ENCODE measurements around the gene CCDC102B.
"Not testable (repeated sequence)": the region's sequence is repeated elsewhere in the genome, so short reads cannot be mapped to it uniquely, and the experiment has no call there.

CCDC102B gene

DNA sequence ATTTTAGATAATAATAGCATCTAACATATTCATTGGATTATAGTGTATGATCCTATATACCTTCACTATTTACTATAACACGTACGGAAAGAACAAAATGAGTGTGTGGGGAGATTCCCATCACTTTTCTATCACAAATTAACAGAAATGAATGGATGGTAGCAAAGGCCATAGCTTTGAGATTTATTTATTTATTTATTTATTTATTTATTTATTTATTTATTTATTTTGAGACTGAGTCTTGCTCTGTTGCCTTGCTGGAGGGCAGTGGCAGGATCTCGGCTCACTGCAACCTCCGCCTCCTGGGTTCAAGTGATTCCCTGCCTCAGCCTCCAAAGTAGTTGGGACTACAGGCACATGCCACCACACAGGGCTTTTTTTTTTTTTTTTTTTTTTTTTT, 208.3 kb downstream of the CCDC102B start:
- H3K4me1 ChIP-seq (ENCODE audit: control insufficient read depth, insufficient read depth, low read length); H3K9me3 ChIP-seq (ENCODE audit: control insufficient read depth, insufficient read depth, low read depth, low read length); H3K27ac ChIP-seq (ENCODE audit: low read depth, low read length); H3K9ac ChIP-seq (ENCODE audit: low read length); H3K36me3 ChIP-seq (ENCODE audit: control insufficient read depth, insufficient read depth, low read length); H3K4me3 ChIP-seq (ENCODE audit: low read depth, low read length); H3K27me3 ChIP-seq (ENCODE audit: control insufficient read depth, insufficient read depth, low read length): not testable (repeated sequence)

- Histone ChIP-seq H3K27ac (ENCODE audit: low read depth, low read length) (no peak overlapping the region), H3K9ac (ENCODE audit: low read length) (no peak overlapping the region)
These were observed 210.7 kb downstream of the CCDC102B start for GRCh38 chr18:69008538-69008937.

DNA sequence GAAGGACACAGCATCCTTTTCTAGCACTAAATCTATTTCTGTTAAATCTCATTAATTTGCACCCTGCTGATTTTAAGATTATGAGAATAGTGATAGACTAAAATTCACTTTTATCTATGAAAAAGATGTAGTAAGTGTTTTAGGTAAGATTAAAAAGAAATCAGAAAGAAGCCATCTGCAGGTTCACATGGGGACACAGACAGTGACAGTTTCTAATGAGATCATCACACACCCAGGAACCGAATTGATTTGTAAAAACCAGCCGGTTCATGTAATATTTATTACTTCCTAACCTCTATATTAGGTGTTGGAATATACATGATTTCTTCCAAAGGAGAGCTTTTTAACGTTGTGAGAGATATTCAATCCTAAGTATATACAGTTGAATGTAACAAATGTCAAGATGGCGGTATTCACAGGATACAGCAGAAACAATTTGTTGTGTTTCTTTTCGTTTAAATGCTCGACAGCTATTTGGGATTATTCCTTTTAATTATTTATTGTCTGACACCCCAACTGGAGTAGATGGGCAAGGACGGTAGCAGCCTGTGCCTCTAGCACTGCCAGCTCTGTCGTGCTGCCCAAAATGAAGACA, 223.4 kb downstream of the CCDC102B start:
- no peaks in the 10 kb centered on the region for H3K36me3 ChIP-seq (ENCODE audit: control insufficient read depth, insufficient read depth, low read length)
- no peaks in the 10 kb centered on the region for H3K9me3 ChIP-seq (ENCODE audit: control insufficient read depth, insufficient read depth, low read depth, low read length)
- no peaks in the 10 kb centered on the region for H3K4me1 ChIP-seq (ENCODE audit: control insufficient read depth, insufficient read depth, low read length)
- H3K4me3 ChIP-seq (ENCODE audit: low read depth, low read length): no peak overlapping the region
- H3K9ac ChIP-seq (ENCODE audit: low read length): no peak overlapping the region
- H3K27me3 ChIP-seq (ENCODE audit: control insufficient read depth, insufficient read depth, low read length): no peaks in the 10 kb centered on the region
- no peak overlapping the region for H3K27ac ChIP-seq (ENCODE audit: low read depth, low read length)

More at GRCh38 chr18:69008538-69008937, 210.7 kb downstream of the CCDC102B start:
- Histone ChIP-seq H3K36me3 (ENCODE audit: control insufficient read depth, insufficient read depth, low read length) (no peaks in the 10 kb centered on the region), H3K27me3 (ENCODE audit: control insufficient read depth, insufficient read depth, low read length) (no peaks in the 10 kb centered on the region), H3K4me3 (ENCODE audit: low read depth, low read length) (no peak overlapping the region), H3K9me3 (ENCODE audit: control insufficient read depth, insufficient read depth, low read depth, low read length) (no peaks in the 10 kb centered on the region), H3K4me1 (ENCODE audit: control insufficient read depth, insufficient read depth, low read length) (no peaks in the 10 kb centered on the region)

- H3K9ac ChIP-seq (ENCODE audit: low read length): no peak overlapping the region
- H3K4me1 ChIP-seq (ENCODE audit: control insufficient read depth, insufficient read depth, low read length): no peaks in the 10 kb centered on the region
- no peak overlapping the region for H3K4me3 ChIP-seq (ENCODE audit: low read depth, low read length)
- H3K9me3 ChIP-seq (ENCODE audit: control insufficient read depth, insufficient read depth, low read depth, low read length): no peaks in the 10 kb centered on the region
- no peak overlapping the region for H3K27ac ChIP-seq (ENCODE audit: low read depth, low read length)
- no peaks in the 10 kb centered on the region for H3K36me3 ChIP-seq (ENCODE audit: control insufficient read depth, insufficient read depth, low read length)
- no peaks in the 10 kb centered on the region for H3K27me3 ChIP-seq (ENCODE audit: control insufficient read depth, insufficient read depth, low read length)
These were observed 224.5 kb downstream of the CCDC102B start for GRCh38 chr18:69022426-69022825.

DNA sequence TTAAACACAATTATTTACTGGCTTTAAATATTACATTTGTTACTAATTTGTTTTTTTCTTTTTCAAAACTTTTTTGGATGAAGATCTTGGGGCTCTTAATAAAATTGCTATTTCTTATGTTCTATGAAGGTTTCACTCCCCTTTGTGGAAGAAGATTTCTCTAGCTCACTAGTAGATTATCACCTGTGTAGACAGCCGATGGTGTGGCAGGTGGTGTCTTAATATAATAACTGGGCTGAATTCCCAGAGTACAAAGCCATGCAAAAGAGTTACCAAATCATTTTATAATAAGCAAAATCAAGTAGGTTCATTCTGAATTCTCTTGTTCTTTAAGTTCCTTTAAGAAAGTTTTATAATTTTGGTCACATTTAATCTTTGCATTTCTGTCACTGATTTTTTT, 233.7 kb downstream of the CCDC102B start:
- H3K36me3 ChIP-seq (ENCODE audit: control insufficient read depth, insufficient read depth, low read length): no peaks in the 10 kb centered on the region
- H3K4me3 ChIP-seq (ENCODE audit: low read depth, low read length): no peak overlapping the region
- H3K9me3 ChIP-seq (ENCODE audit: control insufficient read depth, insufficient read depth, low read depth, low read length): no peaks in the 10 kb centered on the region

GRCh38 chr18:69032009-69032408, 234.1 kb downstream of the CCDC102B start:
- Histone ChIP-seq H3K9ac (ENCODE audit: low read length) (no peak overlapping the region), H3K4me3 (ENCODE audit: low read depth, low read length) (no peak overlapping the region), H3K36me3 (ENCODE audit: control insufficient read depth, insufficient read depth, low read length) (no peaks in the 10 kb centered on the region), H3K4me1 (ENCODE audit: control insufficient read depth, insufficient read depth, low read length) (no peaks in the 10 kb centered on the region), H3K27me3 (ENCODE audit: control insufficient read depth, insufficient read depth, low read length) (no peaks in the 10 kb centered on the region), H3K27ac (ENCODE audit: low read depth, low read length) (no peak overlapping the region), H3K9me3 (ENCODE audit: control insufficient read depth, insufficient read depth, low read depth, low read length) (no peaks in the 10 kb centered on the region)

More for the DNA sequence above, 233.7 kb downstream of the CCDC102B start:
- no peaks in the 10 kb centered on the region for H3K4me1 ChIP-seq (ENCODE audit: control insufficient read depth, insufficient read depth, low read length)
- no peak overlapping the region for H3K9ac ChIP-seq (ENCODE audit: low read length)
- no peaks in the 10 kb centered on the region for H3K27me3 ChIP-seq (ENCODE audit: control insufficient read depth, insufficient read depth, low read length)
- H3K27ac ChIP-seq (ENCODE audit: low read depth, low read length): no peak overlapping the region

DNA sequence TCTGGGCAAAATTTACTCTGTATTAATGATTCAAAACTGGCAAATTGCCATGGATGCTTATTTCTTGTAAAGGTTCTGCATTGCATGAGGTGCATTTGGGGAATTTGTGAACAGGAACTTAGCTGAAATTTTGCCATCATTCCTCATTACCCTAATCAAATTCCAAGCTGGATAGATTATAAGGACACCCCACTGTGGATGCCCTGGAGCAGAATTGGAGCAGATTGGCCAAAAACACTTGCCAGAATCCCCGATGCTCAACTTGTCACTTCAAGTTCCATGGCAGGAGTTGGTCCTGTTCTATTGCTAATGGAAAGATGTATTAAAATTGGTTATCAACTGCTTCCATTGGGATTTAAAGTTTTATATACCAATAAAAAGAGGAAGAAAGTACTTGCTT, 237.9 kb downstream of the CCDC102B start:
- Histone ChIP-seq H3K27me3 (ENCODE audit: control insufficient read depth, insufficient read depth, low read length) (no peaks in the 10 kb centered on the region), H3K9ac (ENCODE audit: low read length) (no peak overlapping the region), H3K4me1 (ENCODE audit: control insufficient read depth, insufficient read depth, low read length) (no peaks in the 10 kb centered on the region), H3K9me3 (ENCODE audit: control insufficient read depth, insufficient read depth, low read depth, low read length) (no peaks in the 10 kb centered on the region), H3K27ac (ENCODE audit: low read depth, low read length) (no peak overlapping the region), H3K36me3 (ENCODE audit: control insufficient read depth, insufficient read depth, low read length) (no peaks in the 10 kb centered on the region), H3K4me3 (ENCODE audit: low read depth, low read length) (no peak overlapping the region)

- H3K9ac ChIP-seq (ENCODE audit: low read length): no peak overlapping the region
- no peaks in the 10 kb centered on the region for H3K36me3 ChIP-seq (ENCODE audit: control insufficient read depth, insufficient read depth, low read length)
- H3K4me3 ChIP-seq (ENCODE audit: low read depth, low read length): no peak overlapping the region
- H3K27me3 ChIP-seq (ENCODE audit: control insufficient read depth, insufficient read depth, low read length): no peaks in the 10 kb centered on the region
- peaks cover 3% of the 10 kb centered on the region; the same call in 1 of the 2 replicates for H3K4me1 ChIP-seq (ENCODE audit: control insufficient read depth, insufficient read depth, low read length)
- no peaks in the 10 kb centered on the region for H3K9me3 ChIP-seq (ENCODE audit: control insufficient read depth, insufficient read depth, low read depth, low read length)
- no peak overlapping the region for H3K27ac ChIP-seq (ENCODE audit: low read depth, low read length)
These were observed 246.3 kb downstream of the CCDC102B start for GRCh38 chr18:69044215-69044614.

DNA sequence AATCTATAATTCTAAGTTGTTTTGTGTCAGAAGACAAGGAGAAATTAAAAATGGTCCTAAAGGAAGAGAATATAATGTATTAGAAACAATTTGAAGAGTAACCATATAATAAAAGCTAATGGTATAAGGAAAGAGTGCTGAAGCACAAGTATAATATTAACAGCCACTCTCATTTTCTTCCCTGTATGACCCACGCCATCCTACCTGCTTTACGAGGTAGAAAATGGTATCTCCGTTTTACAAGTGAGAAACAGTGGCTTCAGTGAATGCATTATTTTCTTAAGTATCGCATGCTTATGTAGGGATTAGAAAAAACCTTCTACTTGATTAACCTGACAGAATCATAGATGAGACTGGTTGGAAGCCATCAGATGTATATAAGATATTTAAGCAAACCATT, 266.2 kb downstream of the CCDC102B start:
- Histone ChIP-seq H3K27me3 (ENCODE audit: control insufficient read depth, insufficient read depth, low read length) (no peaks in the 10 kb centered on the region), H3K9ac (ENCODE audit: low read length) (no peak overlapping the region), H3K4me1 (ENCODE audit: control insufficient read depth, insufficient read depth, low read length) (no peaks in the 10 kb centered on the region), H3K27ac (ENCODE audit: low read depth, low read length) (no peak overlapping the region), H3K9me3 (ENCODE audit: control insufficient read depth, insufficient read depth, low read depth, low read length) (no peaks in the 10 kb centered on the region), H3K4me3 (ENCODE audit: low read depth, low read length) (no peak overlapping the region), H3K36me3 (ENCODE audit: control insufficient read depth, insufficient read depth, low read length) (no peaks in the 10 kb centered on the region)

DNA sequence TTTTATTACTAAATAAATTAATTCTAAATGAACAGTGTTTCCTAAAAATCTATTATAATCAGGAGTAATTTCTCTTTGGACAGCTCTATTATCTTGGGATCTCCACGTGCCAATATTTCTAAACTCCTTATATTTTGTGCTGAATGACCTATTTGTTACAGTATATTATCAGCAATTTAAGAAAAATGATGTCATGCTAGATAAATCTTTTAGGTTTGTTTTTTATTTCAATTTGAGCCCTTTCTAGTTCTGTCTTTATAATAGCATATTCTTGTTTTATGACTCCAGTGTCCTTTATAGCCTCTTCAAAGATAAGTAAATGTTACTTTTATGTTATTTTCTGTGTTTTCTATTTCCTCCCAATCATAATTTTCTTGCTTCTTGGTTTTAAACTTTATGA, 269.2 kb downstream of the CCDC102B start:
- Histone ChIP-seq H3K27ac (ENCODE audit: low read depth, low read length) (no peak overlapping the region), H3K9ac (ENCODE audit: low read length) (no peak overlapping the region), H3K9me3 (ENCODE audit: control insufficient read depth, insufficient read depth, low read depth, low read length) (no peaks in the 10 kb centered on the region), H3K27me3 (ENCODE audit: control insufficient read depth, insufficient read depth, low read length) (no peaks in the 10 kb centered on the region), H3K4me1 (ENCODE audit: control insufficient read depth, insufficient read depth, low read length) (no peaks in the 10 kb centered on the region), H3K36me3 (ENCODE audit: control insufficient read depth, insufficient read depth, low read length) (no peaks in the 10 kb centered on the region), H3K4me3 (ENCODE audit: low read depth, low read length) (no peak overlapping the region)

DNA sequence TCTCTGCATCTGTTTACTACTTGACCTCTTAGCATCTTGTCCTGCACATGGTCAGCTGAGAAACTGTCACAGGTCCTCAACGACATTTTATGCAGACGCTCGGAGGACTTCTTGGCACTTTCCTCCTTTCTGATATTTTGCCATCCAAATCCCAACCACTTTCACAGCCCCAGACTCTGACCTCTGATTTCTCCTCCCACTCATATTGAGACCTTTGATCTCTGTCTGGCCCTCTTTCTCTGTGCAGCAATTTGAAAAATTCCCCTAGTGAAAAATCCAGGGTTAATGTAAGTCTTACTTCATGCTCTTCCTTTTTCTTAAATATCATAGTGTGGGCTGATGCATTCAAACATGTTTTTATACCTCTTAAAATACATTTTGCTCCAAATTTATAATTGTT, 273.8 kb downstream of the CCDC102B start:
- Histone ChIP-seq H3K36me3 (ENCODE audit: control insufficient read depth, insufficient read depth, low read length) (no peaks in the 10 kb centered on the region), H3K27me3 (ENCODE audit: control insufficient read depth, insufficient read depth, low read length) (no peaks in the 10 kb centered on the region), H3K9ac (ENCODE audit: low read length) (no peak overlapping the region), H3K9me3 (ENCODE audit: control insufficient read depth, insufficient read depth, low read depth, low read length) (no peaks in the 10 kb centered on the region), H3K4me1 (ENCODE audit: control insufficient read depth, insufficient read depth, low read length) (no peaks in the 10 kb centered on the region), H3K4me3 (ENCODE audit: low read depth, low read length) (no peak overlapping the region), H3K27ac (ENCODE audit: low read depth, low read length) (no peak overlapping the region)

DNA sequence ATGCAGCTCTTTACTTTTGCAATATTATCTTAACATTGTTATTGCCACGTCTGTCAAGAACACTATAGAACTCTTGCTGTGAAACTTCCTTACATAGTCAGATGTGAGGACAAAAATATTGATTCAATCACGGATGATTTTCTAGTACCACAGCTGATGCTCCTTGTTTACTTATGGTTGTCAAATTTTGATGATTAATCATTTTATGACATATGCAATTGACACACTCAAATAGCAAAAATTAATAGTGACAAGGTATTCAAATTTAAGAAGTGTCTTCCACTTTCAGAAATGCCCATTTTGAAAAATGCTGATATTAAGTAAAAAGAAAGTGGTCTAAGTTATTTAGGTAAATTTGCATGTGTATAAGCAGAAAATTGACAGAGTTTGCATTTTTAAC, 284.0 kb downstream of the CCDC102B start:
- Histone ChIP-seq H3K9ac (ENCODE audit: low read length) (no peak overlapping the region), H3K4me3 (ENCODE audit: low read depth, low read length) (no peak overlapping the region), H3K9me3 (ENCODE audit: control insufficient read depth, insufficient read depth, low read depth, low read length) (no peaks in the 10 kb centered on the region), H3K4me1 (ENCODE audit: control insufficient read depth, insufficient read depth, low read length) (no peaks in the 10 kb centered on the region), H3K27me3 (ENCODE audit: control insufficient read depth, insufficient read depth, low read length) (no peaks in the 10 kb centered on the region), H3K27ac (ENCODE audit: low read depth, low read length) (no peak overlapping the region), H3K36me3 (ENCODE audit: control insufficient read depth, insufficient read depth, low read length) (no peaks in the 10 kb centered on the region)

All from HUES6 (cell line).